Measurements from ENCODE around the gene GNL2.

Gene GNL2

DNA sequence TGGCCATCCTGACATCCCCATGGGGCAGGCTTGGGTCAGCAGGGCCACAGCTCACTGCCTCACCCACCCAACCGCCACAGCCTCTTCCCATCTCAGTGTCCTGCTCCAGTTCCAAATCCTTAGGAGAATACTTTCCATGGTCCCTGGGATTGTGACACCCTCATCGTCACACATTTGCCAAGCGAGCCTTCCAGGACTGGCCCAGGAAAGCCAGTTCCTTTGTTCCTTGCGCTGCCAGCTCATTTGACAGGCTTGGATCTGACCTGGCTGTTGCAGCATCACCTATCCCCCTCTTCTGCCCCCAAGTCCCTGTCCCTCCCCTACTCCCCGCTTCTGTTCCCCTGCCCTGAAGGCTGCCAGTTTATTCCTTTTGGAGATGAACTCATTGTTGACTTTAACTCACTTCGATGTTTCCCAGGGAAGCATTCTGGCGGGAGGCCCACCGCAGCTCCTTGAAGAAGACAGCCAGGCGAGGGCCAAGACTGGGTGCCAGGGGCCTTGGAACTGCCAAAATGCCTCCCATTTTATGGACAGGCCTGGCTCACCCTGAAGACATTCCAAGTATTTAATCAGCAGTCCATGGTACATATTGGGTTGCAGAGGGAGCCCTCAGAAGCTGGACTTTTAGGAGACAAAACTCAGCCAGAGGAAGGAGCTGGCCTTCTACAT, 10.2 kb upstream of the GNL2 start:
- no peak for DNase-seq (ENCODE audit: extremely low read depth, insufficient read length)
- Histone ChIP-seq H3K27me3 (replicated peaks; ENCODE audit: control insufficient read depth, insufficient read depth, low read length) (peaks cover 3% of the 10 kb centered on the region; the same call in 1 of the 2 replicates), H3K4me3 (replicated peaks; ENCODE audit: low read depth, low read length) (no peak overlapping the region), H3K36me3 (ENCODE audit: control insufficient read depth, insufficient read depth, low read length) (no peaks in the 10 kb centered on the region)
- no peak for TF ChIP-seq CTCF (IDR thresholded peaks at IDR 0.05; ENCODE audit: insufficient read depth, low read length, poor library complexity, severe bottlenecking)

GRCh38 chr1:37605061-37605650, 9.4 kb upstream of the GNL2 start:
- no peak for TF ChIP-seq CTCF (IDR thresholded peaks at IDR 0.05; ENCODE audit: insufficient read depth, low read length, poor library complexity, severe bottlenecking)
- DNase-seq (ENCODE audit: extremely low read depth, insufficient read length) = no peak
- no peak overlapping the region for H3K4me3 ChIP-seq (replicated peaks; ENCODE audit: low read depth, low read length)

GRCh38 chr1:37602750-37603694, 7.3 kb upstream of the GNL2 start:
- H3K4me3 ChIP-seq (replicated peaks; ENCODE audit: low read depth, low read length) = no peak overlapping the region
- peak; percentile 82 for TF ChIP-seq CTCF (IDR thresholded peaks at IDR 0.05; ENCODE audit: insufficient read depth, low read length, poor library complexity, severe bottlenecking)
- no peaks in the 10 kb centered on the region; the same call in 1 of the 2 replicates for H3K27me3 ChIP-seq (replicated peaks; ENCODE audit: control insufficient read depth, insufficient read depth, low read length)
- no peaks in the 10 kb centered on the region for H3K36me3 ChIP-seq (ENCODE audit: control insufficient read depth, insufficient read depth, low read length)
- DNase-seq (ENCODE audit: extremely low read depth, insufficient read length) = no peak

More at GRCh38 chr1:37605061-37605650, 9.4 kb upstream of the GNL2 start:
- H3K36me3 ChIP-seq (ENCODE audit: control insufficient read depth, insufficient read depth, low read length) = no peaks in the 10 kb centered on the region
- H3K27me3 ChIP-seq (replicated peaks; ENCODE audit: control insufficient read depth, insufficient read depth, low read length) = peaks cover 3% of the 10 kb centered on the region; the same call in 1 of the 2 replicates

DNA sequence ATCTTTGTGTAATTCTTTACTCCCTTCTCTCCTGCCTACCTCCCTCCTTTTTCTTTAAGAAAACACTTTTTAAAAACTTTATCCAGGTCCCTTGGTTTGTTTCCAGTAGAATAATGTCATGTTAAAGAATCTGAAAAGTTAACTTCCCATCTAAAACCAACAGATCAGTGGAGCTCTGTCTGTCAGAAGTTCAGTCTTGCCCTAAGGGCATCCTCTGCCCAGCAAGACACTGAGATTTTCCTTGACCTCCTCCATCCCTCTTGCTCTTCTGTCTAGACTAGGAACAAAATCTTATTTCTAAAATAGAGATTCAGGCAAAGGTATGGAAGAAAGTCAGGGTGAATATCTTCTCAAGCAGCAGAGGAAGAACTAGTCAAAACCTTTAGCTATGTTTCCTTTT, 5.7 kb upstream of the GNL2 start:
- DNase-seq (ENCODE audit: extremely low read depth, insufficient read length) = no peak
- H3K4me3 ChIP-seq (replicated peaks; ENCODE audit: low read depth, low read length) = no peak overlapping the region
- no peaks in the 10 kb centered on the region for H3K36me3 ChIP-seq (ENCODE audit: control insufficient read depth, insufficient read depth, low read length)
- no peak for TF ChIP-seq CTCF (IDR thresholded peaks at IDR 0.05; ENCODE audit: insufficient read depth, low read length, poor library complexity, severe bottlenecking)
- H3K27me3 ChIP-seq (replicated peaks; ENCODE audit: control insufficient read depth, insufficient read depth, low read length) = no peaks in the 10 kb centered on the region

- no peak for DNase-seq (ENCODE audit: extremely low read depth, insufficient read length)
- H3K27me3 ChIP-seq (replicated peaks; ENCODE audit: control insufficient read depth, insufficient read depth, low read length) = no peaks in the 10 kb centered on the region
- no peaks in the 10 kb centered on the region for H3K36me3 ChIP-seq (ENCODE audit: control insufficient read depth, insufficient read depth, low read length)
- TF ChIP-seq CTCF (IDR thresholded peaks at IDR 0.05; ENCODE audit: insufficient read depth, low read length, poor library complexity, severe bottlenecking) = no peak
- no peak overlapping the region for H3K4me3 ChIP-seq (replicated peaks; ENCODE audit: low read depth, low read length)
These were observed 4.2 kb upstream of the GNL2 start for GRCh38 chr1:37599940-37600339.

Data from GM06990 (cell line).